ENCODE results near the gene PLEKHM2.
"Not testable (repeated sequence)": the region's sequence is repeated elsewhere in the genome, so short reads cannot be mapped to it uniquely, and the experiment has no call there.

The PLEKHM2 gene

DNA sequence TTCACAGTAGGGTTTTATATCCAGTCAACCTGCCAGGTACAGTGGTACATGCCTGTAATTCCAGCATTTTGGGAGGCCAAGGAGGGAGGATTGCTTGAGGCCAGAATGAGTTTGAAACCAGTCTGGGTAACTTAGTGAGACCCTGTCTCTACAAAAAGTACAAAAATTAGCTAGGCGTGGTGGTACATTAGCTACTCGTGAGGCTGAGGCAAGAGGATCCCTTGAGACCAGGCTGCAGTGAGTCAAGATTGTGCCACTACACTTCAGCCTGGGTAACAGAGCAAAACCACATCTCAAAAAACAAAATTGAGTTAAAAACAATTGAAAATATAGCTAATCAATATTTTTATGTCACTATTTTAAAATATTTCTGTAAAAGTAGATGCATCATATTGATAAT, 33.7 kb upstream of the PLEKHM2 start:
- no peak for DNase-seq (ENCODE audit: low spot score)
- TF ChIP-seq, protein P1, sequence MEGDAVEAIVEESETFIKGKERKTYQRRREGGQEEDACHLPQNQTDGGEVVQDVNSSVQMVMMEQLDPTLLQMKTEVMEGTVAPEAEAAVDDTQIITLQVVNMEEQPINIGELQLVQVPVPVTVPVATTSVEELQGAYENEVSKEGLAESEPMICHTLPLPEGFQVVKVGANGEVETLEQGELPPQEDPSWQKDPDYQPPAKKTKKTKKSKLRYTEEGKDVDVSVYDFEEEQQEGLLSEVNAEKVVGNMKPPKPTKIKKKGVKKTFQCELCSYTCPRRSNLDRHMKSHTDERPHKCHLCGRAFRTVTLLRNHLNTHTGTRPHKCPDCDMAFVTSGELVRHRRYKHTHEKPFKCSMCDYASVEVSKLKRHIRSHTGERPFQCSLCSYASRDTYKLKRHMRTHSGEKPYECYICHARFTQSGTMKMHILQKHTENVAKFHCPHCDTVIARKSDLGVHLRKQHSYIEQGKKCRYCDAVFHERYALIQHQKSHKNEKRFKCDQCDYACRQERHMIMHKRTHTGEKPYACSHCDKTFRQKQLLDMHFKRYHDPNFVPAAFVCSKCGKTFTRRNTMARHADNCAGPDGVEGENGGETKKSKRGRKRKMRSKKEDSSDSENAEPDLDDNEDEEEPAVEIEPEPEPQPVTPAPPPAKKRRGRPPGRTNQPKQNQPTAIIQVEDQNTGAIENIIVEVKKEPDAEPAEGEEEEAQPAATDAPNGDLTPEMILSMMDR (IDR thresholded peaks at IDR 0.05) = no peak
- Histone ChIP-seq H3K27ac (no peak overlapping the region), H3K4me3 (no peak overlapping the region)

DNA sequence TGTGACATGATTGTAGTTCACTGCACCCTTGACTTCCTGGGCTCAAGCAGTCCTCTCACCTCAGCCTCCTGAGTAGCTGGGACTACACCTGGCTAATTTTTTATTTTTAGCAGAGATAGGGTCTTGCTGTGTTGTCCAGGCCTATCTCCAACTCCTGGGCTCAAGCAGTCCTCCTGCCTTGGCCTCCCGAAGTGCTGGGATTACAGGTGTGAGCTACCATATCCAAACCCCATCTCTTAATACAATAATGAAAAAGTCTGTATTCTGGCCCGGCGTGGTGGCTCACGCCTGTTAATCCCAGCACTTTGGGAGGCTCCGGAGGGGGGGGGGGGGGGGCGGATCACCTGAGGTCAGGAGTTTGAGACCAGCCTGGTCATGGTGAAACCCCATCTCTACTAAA, 32.0 kb upstream of the PLEKHM2 start:
- not testable (repeated sequence) for H3K4me3 ChIP-seq; DNase-seq (ENCODE audit: low spot score); H3K27ac ChIP-seq

DNA sequence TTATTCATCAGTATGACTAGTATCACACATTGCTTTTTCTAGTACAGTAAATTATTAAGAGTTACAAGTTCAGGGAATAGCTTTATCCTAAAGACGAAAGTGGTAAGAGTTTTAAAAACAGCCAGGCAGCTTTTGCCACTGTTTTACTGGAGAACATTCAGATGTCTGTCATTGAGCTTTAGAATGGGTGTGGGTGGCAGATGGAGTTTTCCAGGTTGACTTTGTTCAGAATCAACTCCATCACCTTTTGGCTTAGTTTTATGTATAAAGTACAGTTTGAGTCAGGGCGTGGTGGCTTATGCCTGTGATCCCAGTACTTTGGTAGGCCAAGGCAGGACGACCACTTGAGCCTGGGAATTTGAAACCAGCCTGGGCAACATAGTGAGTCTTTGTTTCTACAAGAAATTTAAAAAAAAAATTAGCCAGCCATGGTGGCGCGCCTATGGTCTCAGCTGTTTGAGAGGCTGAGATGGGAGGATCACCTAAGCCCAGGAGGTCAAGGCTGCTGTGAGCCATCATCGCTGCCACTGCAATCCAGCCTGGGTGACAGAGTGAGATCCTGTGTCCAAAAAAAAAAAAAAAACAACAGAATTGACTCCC, 29.9 kb upstream of the PLEKHM2 start:
- no peak overlapping the region for H3K27ac ChIP-seq

DNA sequence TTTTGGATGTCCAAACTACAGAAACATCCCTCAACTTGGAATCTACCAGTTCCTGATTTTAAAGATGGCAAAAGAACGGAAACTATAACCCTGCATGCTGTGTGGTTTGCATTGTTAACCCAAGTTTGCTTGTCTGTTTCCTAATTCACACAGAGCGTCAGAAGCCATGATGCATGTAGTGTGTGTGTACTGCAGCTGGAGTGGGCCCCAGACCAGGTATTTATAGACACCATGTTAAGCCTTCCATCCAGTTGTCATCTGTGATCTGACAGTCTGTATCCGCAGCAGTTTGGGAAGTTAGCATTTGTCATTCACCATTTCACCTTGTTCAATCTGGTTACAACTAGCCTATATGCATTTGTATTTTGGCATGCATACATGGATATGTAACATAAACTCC, 27.7 kb upstream of the PLEKHM2 start:
- TF ChIP-seq, protein P1 (IDR thresholded peaks at IDR 0.05) = no peak
- H3K4me3 ChIP-seq = no peak overlapping the region
- DNase-seq (ENCODE audit: low spot score) = no peak
- no peak overlapping the region for H3K27ac ChIP-seq

More for the DNA sequence above, 29.9 kb upstream of the PLEKHM2 start:
- H3K4me3 ChIP-seq = no peak overlapping the region
- TF ChIP-seq, protein P1 (IDR thresholded peaks at IDR 0.05) = no peak
- DNase-seq (ENCODE audit: low spot score) = no peak

DNA sequence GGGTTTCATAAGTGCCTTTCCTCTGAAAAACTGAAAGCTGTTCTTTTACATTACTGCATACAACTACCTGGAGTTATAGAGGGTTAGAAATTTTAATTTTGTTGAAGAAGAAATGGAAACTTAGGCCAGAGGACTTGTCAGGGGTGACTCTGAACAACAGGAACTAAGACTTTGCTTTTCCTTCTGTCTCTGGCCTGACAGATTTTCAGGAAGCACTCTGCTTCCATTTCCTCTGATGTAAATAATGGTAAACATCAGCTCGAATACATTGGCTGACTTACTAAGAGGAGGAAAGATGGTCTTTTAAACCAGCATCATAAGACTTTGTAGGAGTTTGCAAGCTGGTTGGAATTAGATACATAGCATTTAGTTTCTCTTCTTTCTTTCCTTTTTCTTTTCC, 27.1 kb upstream of the PLEKHM2 start:
- H3K4me3 ChIP-seq = no peak overlapping the region
- TF ChIP-seq, protein P1 (IDR thresholded peaks at IDR 0.05) = no peak
- H3K27ac ChIP-seq = no peak overlapping the region
- no peak for DNase-seq (ENCODE audit: low spot score)

DNA sequence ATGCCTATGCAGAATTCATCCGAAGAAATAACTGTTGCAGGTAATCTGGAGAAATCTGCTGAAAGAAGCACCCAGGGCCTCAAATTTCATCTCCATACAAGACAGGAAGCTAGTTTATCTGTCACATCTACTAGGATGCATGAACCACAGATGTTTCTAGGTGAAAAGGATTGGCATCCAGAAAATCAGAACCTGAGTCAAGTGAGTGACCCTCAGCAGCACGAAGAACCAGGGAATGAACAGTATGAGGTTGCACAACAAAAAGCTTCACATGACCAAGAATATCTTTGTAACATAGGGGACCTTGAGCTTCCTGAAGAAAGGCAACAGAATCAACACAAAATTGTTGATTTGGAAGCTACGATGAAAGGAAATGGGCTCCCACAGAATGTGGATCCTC, 24.0 kb upstream of the PLEKHM2 start:
- Histone ChIP-seq H3K27ac (no peak overlapping the region), H3K4me3 (no peak overlapping the region)
- TF ChIP-seq, protein P1 (IDR thresholded peaks at IDR 0.05) = no peak
- DNase-seq (ENCODE audit: low spot score) = no peak

DNA sequence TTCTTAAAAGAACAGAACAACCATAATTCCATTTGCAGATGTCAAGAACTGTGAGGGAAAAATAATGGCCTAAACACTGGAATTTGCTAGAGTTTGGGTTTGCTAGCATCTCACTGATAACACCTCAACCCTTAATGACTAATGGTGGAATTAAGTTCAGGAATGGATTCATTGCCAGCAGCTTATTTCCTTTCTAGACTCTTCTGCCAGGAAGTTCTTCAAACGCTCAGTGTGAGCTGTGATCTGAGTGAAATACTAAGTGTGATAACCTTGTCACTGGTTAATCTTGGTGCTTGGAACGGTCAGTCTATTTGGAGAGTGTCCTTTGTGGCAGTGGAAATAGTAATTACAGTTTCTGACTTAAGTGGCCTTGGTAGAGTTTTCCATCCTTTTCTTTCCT, 21.6 kb upstream of the PLEKHM2 start:
- TF ChIP-seq, protein P1 (IDR thresholded peaks at IDR 0.05) = no peak
- H3K4me3 ChIP-seq = no peak overlapping the region
- no peak for DNase-seq (ENCODE audit: low spot score)
- no peak overlapping the region for H3K27ac ChIP-seq

DNA sequence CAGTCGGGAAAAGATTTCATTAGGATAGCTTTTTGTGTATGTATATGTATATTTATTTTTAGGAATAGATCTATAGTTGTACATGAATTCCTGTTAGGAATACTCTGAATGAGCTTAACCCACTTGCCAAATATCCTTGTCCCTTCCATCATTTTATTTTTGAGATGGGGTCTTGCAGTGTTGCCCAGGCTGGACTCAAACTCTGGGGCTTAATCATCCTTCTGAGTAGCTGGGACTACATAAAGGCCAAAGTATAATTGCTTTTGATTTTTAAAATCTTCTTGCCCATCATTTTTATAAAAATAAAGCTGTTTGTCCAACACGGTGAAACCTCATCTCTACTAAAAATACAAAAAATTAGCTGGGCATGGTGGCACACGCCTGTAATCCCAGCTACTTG, 20.2 kb upstream of the PLEKHM2 start:
- TF ChIP-seq, protein P1 (IDR thresholded peaks at IDR 0.05) = no peak
- no peak for DNase-seq (ENCODE audit: low spot score)
- H3K4me3 ChIP-seq = no peak overlapping the region

More for the DNA sequence above, 20.2 kb upstream of the PLEKHM2 start:
- H3K27ac ChIP-seq = no peak overlapping the region
